NOMO-1 treated with DMSO at 0.1 percent for 48 hours (cell line): ENCODE data around the gene ATP8B4.
A peak's percentile ranks its signal among the peaks of the same experiment; 100 is the strongest.

Experiments
- DNase-seq: peaks from one replicate; lab custom pipeline; 2025; ENCODE audit not compliant: unreplicated experiment; lab: John Stamatoyannopoulos, UW

Gene ATP8B4

DNA sequence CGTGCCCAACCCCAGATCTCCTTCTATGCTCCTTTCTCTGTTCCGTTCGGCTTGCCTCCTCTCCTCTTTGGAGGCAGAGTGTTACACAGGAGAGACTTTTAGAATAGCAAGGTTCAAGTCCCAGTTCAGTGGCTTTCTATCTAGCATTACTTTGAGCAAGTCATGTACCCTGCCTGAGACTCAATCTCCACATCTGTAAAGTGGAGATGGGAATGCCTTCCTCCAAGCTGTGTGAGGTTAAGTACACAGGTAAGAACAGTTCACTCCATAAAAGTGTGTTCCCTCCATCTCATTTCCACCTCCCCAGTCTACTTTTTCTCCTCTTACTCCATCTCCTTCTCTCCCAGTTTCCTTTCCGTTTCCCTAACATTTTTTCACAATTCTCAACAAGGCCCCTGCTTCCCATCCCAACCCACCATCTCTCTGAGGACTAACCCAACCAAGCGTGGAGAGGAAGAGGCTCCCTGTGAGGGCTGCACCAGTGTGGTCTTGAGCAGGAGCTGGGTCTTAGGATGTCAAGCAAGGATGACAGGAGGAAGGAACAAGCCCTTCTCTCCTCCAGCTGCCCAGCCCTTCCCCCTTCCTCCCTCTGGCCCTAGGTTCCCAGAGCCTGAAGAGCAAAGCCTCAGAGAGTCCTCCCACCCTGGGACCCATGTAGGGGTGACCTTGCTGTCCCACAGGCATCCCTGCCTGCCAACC, 6.4 kb downstream of the ATP8B4 start:
- no peak for DNase-seq

DNA sequence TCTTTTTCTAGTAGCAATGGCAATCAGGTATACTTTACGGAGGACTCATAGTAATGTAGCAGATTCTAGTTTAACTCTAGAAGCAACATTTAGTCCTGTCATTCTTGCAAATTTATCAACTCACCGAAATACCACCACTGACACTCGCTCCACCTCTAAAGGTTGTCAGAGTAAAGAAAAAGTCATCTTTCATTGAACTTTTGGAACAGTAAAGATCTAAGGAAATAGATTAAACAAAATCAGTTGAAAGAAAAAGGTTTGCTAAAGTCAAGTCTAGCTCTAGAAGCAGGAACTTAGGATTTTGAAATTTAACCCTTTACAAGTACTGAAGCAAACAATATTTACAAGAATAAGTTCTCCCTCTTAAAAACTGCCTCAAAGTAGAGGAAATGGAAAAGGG, 8.7 kb downstream of the ATP8B4 start:
- peak; percentile 54 for DNase-seq

DNA sequence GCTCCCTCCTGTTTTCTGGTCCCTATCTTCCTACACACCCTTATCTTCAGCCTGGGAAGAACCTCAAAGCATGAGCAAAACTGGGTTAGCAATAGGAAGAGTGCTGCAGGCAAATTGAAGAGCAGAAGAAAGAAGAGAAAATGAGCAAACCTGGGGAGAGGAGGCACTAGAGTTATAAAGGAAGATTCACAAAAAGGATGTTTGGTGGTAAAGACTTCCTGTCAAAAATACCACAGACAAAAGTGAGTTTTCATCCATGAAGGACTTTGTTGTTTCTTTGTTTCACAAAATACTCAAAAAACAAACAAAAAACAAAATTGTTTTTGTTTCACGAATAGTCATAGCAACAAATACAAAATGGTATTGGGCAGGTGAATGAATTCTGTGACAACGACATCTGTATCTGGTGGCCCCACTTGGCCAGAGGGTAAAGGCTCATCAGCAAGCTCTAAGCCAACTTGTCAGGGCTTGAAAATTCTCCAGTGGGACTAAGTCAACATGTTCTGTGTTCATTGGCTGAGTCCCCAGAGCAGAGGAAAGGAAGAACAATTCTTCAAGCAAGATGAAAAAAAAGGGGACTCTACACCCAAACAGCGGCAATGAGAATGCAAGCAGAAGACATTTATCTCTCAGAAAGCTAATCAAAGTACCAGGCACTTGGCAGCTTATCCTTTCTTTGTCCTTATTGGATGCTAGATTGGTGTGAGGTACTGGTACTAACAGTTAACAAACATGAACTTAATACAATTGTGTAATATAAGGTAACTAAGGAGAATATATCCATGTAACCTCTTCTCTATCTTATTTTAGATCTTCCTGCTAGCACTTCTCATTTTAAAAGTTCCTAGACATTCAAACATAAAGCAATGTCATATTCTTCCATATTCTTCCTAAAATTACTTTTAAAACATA, 9.7 kb downstream of the ATP8B4 start:
- peak; percentile 38 for DNase-seq

DNA sequence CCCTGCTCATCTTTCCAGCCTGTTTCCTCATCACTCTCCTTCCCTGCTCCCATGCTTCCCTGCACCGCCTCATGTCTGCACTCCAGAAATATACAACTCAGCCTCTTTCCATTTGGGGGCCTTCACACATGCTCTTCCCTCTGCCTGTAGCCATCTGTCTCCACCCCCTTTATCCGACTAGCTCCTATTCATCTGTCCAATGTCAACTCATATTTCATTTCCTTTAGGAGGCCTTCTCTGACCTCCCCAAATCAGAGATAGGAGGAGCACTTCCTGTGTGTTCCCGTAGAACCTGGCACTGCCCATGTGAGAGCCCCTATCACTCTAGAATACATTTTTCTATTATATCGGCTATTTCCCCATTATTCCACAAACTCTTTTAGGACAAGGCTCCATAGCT, 10.6 kb downstream of the ATP8B4 start:
- no peak for DNase-seq

DNA sequence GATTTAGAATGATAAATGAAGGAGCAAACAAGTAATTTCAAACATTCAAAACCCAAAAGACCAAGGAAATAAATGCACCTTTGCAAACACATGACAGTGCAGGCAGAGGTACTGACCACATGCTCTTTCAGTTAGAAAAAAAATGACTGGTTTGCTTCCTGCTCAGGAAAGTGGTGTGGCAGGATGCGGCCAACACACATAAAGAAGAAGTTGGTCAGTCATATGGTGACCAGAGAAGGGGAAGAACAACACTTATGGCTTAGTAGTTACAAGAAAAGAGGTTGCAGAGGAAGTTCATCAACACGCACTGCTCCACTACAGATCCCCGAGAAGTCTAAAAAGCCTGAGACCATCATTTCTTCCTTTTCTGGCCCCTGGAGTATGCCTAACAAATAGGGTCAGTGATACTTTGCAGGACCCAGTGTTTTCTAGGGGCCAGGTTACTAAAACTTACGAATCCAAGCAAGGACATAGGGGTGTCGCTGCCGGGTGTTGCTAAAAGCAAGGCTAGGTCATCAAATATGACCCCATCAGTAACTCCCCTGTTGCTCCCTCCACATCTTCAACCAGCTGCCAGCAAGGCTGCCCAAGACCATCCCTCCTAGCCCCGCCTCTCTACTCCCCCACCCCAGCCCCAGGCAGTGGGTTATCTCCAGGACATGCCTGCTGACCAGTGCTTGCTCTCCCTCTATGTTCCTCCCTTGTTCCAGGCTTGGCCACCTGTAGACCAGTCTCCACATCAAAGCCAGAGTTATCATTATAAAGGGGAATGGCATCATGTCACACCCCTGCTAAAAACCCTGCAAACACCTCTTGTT, 11.2 kb downstream of the ATP8B4 start:
- peak; percentile 96 for DNase-seq

DNA sequence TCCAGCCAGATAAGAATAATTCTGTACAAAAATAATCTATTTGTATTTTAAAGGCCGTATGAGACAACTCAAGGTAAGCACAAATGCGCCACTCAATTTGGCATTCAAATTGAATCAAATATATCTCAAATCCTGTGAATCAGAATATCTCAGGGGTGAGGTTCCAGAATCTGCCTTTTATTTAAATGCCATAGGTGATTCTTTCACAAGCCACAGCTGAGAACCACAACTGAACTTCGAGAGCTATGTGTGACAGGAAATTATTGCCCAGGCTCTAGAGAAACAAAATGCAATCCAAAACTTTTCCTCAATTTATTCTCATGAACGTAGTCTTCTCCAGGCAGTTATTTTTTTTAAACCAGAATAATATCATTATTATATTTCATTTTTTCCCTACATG, 11.9 kb downstream of the ATP8B4 start:
- no peak for DNase-seq

DNA sequence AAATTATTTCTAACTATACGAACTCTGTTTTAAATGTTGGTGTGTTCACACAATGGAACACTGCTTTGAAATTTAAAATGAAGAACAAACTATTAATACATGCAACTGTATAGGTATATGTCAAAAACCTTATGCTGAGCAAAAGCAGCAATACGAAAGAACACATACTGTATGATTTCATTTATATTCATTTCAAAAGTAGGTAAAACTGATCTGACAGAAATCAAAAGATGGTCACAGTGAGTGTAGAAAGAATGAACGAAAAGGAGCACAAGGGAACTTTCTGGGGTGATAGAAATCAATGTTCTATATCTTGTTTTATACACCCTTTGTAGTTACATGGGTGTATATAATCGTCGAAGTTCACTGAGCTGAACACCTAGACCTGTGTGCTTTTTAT, 12.6 kb downstream of the ATP8B4 start:
- no peak for DNase-seq

DNA sequence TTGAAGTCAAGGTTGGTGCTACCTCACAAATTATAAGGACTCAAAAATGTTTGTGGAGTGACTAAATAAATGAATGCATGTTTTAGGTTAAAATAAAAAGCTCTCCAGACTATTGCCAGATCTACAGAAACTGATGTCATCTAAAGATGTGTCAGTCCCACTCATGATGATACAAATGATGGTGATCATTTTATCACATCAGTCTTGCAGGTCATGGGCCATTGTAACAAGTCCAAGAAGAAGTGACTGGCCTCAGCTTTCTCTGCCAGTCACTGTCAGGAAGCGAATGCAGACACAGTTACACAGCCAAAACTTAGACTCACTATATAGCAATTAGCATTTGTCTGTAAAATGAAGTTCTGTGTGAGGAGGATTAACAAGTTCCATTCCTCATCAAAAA, 18.5 kb downstream of the ATP8B4 start:
- DNase-seq: no peak

DNA sequence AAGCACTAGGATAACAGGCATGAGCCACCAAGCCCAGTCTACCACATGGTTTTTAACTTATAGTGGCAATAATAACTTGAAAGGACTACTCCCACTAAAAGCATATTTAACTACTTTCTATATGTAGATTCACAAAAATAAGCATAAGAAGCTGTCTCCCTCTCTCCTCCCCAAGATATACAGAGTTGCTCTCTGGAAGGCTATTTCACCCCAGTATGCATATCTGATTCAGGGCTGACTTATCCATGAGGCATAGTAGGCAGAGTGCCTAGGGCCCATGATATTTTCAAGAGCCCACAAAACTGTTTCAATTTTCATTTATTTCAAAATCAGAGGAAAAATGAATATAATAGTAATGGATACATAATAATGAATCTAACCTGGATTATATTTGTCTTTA, 20.5 kb downstream of the ATP8B4 start:
- no peak for DNase-seq

DNA sequence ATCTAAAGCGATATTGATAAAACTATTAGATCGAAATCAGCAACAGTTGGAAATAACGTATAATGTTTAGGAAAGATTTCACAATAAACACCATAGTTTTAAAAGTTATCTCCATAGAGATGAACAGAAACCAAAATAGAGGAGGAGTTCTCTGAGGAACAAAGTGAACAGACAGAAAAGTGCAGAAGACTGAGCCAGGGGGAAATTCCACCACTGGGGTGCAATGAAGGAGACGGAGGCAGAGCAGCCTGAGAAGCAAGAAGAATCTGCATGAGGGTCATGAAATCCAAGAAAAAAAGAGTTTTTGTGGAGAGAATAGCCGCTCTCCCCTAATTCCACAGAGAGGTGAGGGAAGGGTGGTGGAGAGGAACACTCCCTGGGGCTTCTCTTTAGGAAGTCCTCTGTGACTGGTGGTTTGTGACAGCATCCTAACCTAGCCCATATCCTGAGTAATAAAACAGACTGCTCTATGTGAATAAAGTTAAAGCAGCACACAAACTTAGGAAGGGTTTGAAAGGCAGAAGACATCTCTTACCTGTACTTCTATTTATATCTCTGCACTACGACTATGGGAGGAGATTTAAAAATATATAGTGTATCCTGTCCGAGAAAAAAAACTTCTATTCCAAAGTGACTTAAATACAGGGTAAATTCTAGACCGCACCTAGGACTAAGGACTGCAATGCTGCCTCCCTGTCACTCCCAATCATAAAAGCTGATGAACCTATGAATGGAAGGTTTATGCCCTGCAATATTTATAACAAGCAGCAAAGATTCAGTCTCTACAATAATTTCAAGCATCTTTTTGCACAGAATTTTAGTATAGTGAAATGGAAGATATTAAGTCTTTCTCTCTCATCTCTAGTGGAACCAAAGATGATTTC, 22.9 kb downstream of the ATP8B4 start:
- no peak for DNase-seq

DNA sequence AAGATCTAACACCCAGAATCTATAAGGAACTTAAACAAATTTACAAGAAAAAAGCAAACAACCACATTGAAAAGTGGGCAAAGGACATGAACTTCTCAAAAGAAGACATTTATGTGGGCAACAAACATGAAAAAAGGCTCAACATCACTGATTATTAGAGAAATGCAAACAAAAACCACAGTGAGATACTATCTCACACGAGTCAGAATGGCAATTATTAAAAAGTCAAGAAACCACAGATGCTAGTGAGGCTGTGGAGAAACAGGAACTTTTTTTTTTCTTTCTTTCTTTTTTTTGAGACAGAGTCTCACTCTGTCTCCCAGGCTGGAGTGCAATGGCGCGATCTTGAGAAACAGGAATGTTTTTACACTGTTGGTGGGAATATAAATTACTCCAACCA, 29.6 kb downstream of the ATP8B4 start:
- DNase-seq: peak; percentile 43

DNA sequence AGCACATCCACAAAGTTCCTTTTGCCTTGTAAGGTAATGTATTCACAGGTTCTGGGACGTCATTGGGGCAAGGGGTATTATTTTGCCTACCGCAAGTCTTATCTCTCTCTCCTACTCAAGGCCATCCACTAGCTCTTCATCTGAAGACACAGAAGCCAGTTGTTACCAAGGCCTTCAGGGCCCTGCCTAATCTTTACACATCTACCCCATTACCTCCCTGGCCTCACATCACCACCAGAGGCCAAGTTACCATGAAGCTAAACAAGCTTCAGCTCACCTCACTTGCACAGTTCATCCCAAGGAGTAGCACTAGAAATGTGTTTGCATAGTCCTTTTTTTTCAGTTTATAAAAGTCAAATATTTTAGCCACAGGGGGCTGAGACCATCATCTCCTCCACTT, 34.1 kb downstream of the ATP8B4 start:
- no peak for DNase-seq

DNA sequence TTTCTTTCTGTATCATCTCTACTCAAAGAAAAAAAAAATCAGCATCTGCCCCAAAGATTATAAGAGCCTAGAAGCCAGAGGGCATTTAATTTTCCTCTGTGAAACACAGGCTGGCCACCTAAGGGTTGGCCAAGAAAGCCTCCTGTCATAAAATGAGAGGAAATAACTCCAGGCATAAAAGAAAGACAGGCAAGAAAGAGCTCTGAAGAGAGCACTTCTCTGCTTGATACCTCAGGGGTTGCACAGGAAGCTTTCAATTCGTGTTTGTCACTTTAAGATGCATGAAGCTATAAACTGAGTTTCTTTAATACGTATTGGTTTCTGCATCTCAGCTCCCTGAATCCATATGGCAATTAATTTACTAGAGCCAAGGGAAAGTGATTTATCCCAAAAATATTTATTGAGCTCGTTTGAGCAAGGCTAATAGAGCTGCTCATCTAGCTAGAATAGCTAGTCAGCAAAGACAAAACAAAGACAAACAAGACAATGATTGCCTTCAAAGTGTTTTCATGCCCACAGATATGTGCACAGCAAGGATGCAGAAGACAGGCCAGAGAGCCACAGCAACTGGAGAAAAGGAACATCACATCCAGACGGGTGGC, 35.5 kb downstream of the ATP8B4 start:
- no peak for DNase-seq

DNA sequence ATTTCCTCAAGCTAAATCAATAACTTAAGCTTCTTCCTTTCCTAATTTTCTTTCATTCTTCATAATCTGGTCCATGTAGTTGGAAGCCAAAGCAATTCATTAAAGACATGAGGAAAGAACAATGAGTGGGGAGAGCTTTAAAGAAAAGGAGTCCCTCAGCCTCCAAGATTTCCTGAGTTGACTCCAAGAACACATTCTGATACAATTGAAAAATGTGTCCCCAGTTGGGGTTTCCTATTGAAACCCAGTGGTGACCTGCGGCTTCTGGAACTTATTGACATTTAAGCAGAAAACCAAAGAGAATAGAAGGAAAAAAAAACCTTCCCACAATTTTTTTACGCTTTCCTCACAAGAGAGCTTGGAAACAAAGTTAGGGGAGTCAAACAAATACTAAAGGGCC, 37.0 kb downstream of the ATP8B4 start:
- no peak for DNase-seq

DNA sequence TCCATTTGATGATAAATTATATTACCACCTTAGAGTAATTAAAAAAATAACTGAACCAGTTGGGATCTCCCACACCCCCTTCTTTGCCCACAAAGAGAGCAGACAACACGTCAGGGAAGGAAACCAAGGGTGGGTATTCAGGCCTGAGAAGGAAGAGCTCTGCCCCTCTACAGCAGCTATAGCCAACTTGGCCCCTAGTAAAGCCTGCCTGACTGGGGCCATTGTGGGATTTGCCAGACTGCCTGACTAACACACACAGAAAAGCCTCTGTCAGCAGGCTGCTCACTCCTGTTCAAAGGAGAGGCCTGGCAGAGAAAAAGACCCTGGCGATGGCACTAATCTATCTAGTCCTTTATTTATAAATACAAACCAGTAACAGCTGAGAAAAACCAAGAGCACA, 41.4 kb downstream of the ATP8B4 start:
- DNase-seq: no peak

DNA sequence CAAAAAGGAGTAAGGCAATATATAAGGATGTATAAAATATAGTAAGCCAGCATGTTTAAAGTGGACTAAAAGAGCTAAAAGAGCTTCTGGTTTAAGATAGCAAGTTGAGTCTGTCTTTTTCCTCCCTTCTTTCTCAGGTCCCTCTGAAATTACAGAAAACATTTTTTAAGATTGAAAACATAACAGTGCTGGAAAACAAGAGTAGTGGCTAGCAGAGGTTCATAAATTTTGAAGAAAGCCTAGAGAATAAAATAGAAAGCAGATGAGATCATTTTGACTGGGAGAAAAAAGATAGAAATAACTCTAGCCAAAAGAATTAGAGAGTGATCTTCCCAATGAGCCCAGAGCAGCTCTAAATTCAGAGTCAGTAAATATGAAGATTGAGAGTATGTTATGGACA, 41.9 kb downstream of the ATP8B4 start:
- no peak for DNase-seq

DNA sequence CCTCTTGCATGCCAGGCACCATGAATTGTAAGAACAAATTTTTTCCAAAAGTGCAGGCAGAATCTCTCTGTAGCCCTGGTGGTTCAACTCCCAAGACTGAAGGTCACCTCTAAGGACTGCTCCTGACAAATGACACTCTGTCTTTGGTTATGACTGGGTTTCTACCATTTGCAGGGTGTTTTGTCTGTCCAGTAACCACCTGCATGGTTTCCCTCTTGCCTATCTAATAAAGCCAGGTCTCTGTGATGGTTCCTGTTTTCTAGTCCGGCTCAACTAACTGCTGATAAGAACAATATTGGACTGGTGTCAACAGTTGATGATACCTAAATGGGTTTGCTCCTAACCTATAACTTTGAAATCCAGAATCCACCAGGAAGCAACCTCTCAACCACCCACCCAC, 43.7 kb downstream of the ATP8B4 start:
- DNase-seq: no peak

DNA sequence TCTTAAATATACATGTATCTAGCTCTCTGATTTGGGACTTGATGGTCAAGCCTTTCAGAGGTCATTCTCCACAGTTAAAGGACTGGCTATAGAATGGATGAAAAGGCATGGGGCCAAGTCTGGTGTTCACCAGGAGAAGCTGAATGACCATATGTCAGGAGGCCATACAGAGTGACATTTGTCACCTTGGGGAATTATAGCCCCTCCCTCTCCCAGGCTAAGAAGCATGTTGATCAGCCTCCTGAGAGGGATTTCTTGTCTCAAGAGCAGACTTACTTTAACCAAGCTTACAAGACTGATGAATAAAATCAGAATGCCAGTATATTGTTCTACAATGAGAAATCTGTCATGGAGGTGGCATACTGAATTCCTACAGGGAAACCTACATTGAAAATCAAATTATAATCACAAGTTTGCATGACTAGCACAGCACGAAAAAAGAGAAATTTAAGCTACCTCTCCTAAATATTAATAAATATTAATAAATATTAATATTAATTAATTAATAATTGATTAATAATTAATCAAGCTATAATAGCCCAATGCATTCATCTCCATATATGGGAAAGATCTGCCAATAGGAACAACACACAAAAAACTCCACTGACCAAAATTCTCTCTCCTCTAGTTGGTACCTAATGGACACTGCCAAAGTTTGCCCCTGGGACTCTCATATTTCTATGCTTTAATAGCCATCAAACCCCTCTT, 47.3 kb downstream of the ATP8B4 start:
- no peak for DNase-seq

DNA sequence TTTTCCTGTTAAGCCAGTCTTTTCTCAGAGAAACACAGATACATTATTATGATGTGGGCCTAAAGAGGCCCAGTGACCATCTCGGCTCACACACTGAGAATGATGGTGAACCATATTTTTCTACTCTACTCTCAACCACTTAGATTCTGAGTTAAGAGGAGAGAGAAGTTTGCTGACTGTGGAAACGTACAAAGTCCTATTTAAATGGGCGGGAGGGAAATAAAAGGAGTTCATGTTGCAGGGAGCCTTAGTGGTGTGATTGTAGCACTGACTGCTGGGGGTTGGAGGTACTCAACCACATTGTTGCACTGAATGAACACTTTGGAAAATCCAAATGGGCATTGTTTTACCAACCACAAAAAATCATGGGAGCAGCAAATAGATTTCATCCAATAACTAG, 51.0 kb downstream of the ATP8B4 start:
- DNase-seq: no peak

DNA sequence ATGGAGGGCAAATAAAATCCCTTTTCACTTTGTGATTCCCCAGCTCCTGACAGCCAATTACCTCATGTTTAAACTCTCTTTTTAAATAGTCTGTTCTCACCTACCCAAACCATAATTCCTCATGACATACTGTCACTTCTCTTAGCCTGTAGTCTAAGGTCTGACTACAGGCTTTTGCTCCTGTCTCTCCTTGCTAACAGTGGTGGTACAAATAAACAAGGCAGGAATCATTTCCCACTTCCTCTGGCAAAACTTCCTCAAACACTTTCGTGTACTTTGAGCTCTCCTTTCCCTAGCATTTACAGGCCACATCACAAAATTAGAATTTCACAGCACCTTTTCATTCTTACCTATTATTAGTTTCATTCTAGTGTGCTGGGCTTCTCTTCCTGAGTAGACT, 51.8 kb downstream of the ATP8B4 start:
- DNase-seq: no peak
